Frontal cortex (tissue), 4 donors: ENCODE data around the gene HTR3E. TPM values are rescaled to one million over a fixed set of nuclear protein-coding genes. Genes with fewer than 3 reads are reported as not detected.
A peak's percentile ranks its signal among the peaks of the same experiment; 100 is the strongest.
"Not testable (repeated sequence)": the region's sequence is repeated elsewhere in the genome, so short reads cannot be mapped to it uniquely, and the experiment has no call there.

Experiments
- DNase-seq, 2 donors: peaks; one replicate each; pipeline ENCODE4 v3.0.0; 2012; ENCODE audit warnings: low spot score in 2 of 2
- FAIRE-seq: peaks from 2 replicates; lab custom pipeline; 2012; peaks lifted over from hg19 to GRCh38; lab: Jason Lieb, UNC
- small RNA-seq: library from RNA; depleted of rRNA; stranded (forward); fragments of <200 nt; gene quantifications from one replicate; pipeline ENCODE3, GENCODE V24; 2014
- total RNA-seq: library from RNA; depleted of rRNA; stranded (reverse); fragments of >200 nt; gene quantifications from one replicate; pipeline ENCODE4 v1.2.3, GENCODE V29; 2014
- donor health status: control.
- donor health status: control.
- donor health status: control.

Gene HTR3E
- total RNA-seq, 1 donor from 2014 or later = not detected

DNA sequence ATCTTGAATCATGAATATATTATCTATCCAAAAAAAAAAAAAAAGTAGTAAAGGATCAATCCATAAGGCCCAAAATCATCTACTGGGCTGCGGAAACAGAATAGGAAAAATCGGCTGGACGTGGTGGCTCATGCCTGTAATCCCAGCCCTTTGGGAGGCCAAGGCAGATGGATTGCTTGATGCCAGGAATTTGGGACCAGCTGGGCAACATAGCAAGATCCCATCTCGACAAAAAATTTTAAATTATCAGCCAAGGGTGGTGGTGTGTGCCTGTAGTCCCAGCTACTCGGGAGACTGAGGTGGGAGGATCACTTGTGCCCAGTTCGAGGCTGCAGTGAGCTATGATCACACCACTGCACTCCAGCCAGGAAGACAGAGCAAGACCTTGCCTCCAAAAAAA is 52.3 kb downstream of the HTR3E start:
- FAIRE-seq = no peak
- no peak for DNase-seq

DNA sequence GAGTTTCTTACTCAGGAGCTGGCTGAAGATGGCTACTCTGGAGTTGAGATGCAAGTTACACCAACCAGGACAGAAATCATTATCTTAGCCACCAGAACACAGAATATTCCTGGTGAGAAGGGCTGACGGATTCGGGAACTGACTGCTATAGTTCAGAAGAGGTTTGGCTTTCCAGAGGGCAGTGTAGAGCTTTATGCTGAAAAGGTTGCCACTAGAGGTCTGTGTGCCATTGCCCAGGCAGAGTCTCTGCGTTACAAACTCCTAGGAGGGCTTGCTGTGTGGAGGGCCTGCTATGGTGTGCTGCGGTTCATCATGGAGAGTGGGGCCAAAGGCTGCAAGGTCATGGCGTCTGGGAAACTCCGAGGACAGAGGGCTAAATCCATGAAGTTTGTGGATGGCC is 52.9 kb downstream of the HTR3E start:
- FAIRE-seq = not testable (repeated sequence)

DNA sequence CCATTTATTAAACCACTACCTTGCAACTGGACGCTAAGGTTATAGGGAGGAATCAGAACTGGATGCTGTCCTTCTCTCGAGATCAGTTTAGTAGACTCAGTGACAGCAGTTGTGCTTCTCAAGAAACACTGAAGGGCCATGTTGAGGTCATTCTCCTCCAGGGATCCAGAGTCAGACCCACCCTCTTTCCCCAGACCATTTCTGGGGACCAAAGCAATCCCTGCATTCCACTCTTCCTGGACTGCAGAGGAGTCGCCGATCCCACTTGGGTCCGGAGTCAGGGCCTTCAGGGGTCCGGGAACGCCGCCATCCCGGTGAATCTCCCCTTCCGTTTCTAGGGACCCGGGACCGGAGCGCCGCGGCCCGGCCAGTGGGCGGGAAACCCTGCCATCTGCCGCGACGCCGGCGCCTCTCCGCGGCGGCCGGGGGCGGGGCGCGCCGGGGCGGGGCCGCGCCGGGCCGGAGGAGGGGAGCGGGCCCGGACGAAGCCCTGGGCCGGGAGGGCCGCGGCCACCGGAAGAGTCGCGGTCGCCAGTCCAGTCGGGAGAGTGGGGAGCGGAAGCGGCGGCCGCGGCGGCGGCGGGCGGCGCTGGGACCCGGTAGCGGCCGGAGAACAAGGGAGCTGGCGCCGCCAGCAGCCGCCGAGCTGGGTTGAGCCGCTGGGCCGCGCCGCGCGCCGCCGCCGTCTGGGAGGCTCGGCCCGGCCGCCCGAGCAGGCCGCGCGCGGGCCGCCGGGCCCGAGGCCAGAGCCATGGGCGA is 58.2 kb downstream of the HTR3E start, which contains the start of gene DVL3:
Gene DVL3, plus strand, starts transcription at position 493 of the 759 bp plus-strand sequence. Its CDS starts 259 bp downstream, at position 752.
- FAIRE-seq (no peak), DNase-seq (peak; percentile 90 to 92)

More for the DNA sequence above, 52.9 kb downstream of the HTR3E start:
- not testable (repeated sequence) for DNase-seq

DNA sequence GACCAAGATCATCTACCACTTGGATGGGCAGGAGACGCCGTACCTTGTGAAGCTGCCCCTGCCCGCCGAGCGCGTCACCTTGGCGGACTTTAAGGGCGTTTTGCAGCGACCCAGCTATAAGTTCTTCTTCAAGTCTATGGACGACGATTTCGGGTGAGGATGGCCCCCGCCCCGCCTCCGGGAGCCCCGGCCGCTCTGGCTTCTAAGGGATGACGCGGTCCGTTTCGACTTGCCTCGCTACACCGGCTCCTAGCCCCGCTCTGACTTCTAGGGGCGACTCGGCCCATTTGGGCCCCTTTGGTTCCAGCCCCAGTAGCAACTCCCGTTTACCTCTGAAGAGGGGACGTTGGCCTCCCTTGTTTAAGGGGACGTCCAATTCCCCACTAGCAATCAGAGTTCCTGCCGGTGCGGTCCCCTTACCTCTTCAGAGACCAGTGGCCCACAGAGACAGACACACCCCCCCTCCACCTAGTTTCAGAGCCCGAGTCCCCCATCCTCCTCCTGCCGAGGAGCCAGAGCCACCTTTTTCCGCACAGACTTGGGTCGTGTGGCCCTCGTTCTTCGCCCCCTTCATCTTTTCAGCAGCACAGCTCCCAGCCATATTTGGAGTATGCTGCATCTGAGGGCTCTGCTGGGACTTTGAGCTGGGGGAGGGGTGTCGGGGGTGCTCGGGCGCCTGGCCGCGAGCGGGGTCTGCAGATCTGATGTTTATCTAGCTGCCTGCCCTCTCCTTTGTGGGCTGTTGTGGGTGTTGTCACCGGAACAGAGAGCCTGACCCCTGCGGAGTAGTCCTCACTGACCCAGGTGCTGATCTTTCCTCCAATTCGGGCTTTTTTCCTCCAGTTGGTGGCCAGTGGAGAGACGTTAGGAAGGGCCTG is 59.0 kb downstream of the HTR3E start:
- DNase-seq (no peak), FAIRE-seq (no peak)

DNA sequence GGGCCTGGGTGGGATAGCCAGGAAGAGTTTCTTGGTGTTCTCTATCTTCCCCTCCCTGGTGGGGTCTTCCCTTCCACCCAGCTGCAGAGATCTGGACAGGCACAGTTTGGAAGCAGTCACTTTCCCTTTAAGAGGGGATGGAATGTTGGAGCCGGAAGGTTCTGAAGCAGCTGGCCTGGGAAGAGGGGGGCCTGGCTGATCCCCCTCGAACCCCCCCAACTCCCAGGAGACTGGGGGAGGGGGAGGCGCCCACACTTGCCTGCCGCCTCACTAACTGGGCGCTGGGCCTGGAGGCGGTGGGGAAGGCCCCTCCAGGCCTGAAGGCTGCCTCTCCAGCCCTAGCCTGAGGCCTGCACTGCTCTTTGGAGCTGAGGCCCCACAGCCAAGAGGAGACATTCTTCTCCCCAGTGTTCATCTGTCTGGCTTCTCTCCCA is 59.7 kb downstream of the HTR3E start:
- peak; percentile 68 to 73 for DNase-seq
- FAIRE-seq = no peak

Small RNAs within 50 kb of the gene (small RNA-seq; reads per million reads assigned to genes)
- not detected for gene RF00019

Other genes starting within 250 kb of the HTR3E start
- gene PARL, start 212.2 kb upstream of the HTR3E start, total RNA-seq = 19.6 TPM
- gene ABCC5, start 79.2 kb upstream of the HTR3E start, total RNA-seq = 37.9 TPM
- not detected for gene HTR3D, start 65.3 kb upstream of the HTR3E start, total RNA-seq
- gene HTR3C, start 44.0 kb upstream of the HTR3E start, total RNA-seq = not detected
- 42.8 TPM for gene EIF2B5, start 38.3 kb downstream of the HTR3E start, total RNA-seq
- 34.6 TPM for gene DVL3, start 58.3 kb downstream of the HTR3E start, total RNA-seq
- gene AP2M1, start 77.8 kb downstream of the HTR3E start, total RNA-seq = 344 TPM
- 47.3 TPM for gene ABCF3, start 89.1 kb downstream of the HTR3E start, total RNA-seq
- gene VWA5B2, start 132.5 kb downstream of the HTR3E start, total RNA-seq = 0.41 TPM
- gene ALG3, start 151.9 kb downstream of the HTR3E start, total RNA-seq = 11.0 TPM
- 0.82 TPM for gene EEF1AKMT4, start 152.6 kb downstream of the HTR3E start, total RNA-seq
- 4.5 TPM for gene CAMK2N2, start 164.5 kb downstream of the HTR3E start, total RNA-seq
- gene ECE2, start 179.0 kb downstream of the HTR3E start, total RNA-seq = 3.7 TPM
- gene PSMD2, start 202.2 kb downstream of the HTR3E start, total RNA-seq = 263 TPM
- 88.0 TPM for gene EIF4G1, start 217.5 kb downstream of the HTR3E start, total RNA-seq
- gene FAM131A, start 240.5 kb downstream of the HTR3E start, total RNA-seq = 60.7 TPM